ENCODE results near the gene SLIT1. TPM values are rescaled to one million over a fixed set of nuclear protein-coding genes. Genes with fewer than 3 reads are reported as not detected.

Gene SLIT1
- total and polyA plus RNA-seq, 2 of the 8 experiments (the other 6 are each of a cell fraction or from before 2014, with no cell fraction given), result 0.70 to 0.88 TPM

GRCh38 chr10:97142834-97143233, 42.9 kb downstream of the SLIT1 start:
- no peaks in the 10 kb centered on the region for H3K9me3 ChIP-seq (ENCODE audit: insufficient read depth in 2 of 2, low read depth in 1 of 2, low read length in 1 of 2)

More at GRCh38 chr10:97142834-97143233, 42.9 kb downstream of the SLIT1 start:
- Histone ChIP-seq H3K56ac (replicated peaks; ENCODE audit: insufficient read length, low read depth, low read length) (no peak overlapping the region), H3K27ac (ENCODE audit: low read depth, low read length) (no peak overlapping the region), H4K5ac (ENCODE audit: insufficient read length, low read depth, low read length) (no peak overlapping the region), H3K4me2 (ENCODE audit: insufficient read depth in 1 of 2, low read depth in 2 of 2, low read length in 2 of 2) (no peak overlapping the region), H3K23ac (ENCODE audit: insufficient read length) (no peak overlapping the region), H2AK5ac (ENCODE audit: low read depth, low read length) (no peak overlapping the region), H3K9ac (replicated peaks in 1 of 4; ENCODE audit: extremely low read depth in 1 of 4, low read depth in 3 of 4, low read length in 3 of 4) (no peak overlapping the region), H3K4ac (replicated peaks; ENCODE audit: insufficient read length, low read depth, low read length) (no peak overlapping the region), H2BK15ac (ENCODE audit: low read length) (no peak overlapping the region), H2BK20ac (ENCODE audit: low read length) (no peak overlapping the region), H2BK120ac (replicated peaks; ENCODE audit: low read depth, low read length) (no peak overlapping the region), H4K91ac (replicated peaks; ENCODE audit: insufficient read length, low read length) (no peak overlapping the region), H3K79me2 (ENCODE audit: control insufficient read depth in 1 of 2, insufficient read depth in 2 of 2, low read length in 2 of 2) (no peaks in the 10 kb centered on the region), H4K8ac (ENCODE audit: extremely low read depth, insufficient read depth, low read length) (no peak overlapping the region), H3K27me3 (replicated peaks in 1 of 4; ENCODE audit: control insufficient read depth in 3 of 4, extremely low read depth in 1 of 4, insufficient read depth in 3 of 4, low read length in 3 of 4) (peaks cover 0 to 5% (median 2%) of the 10 kb centered on the region in 4 experiments; a peak in 3 of 7 replicates), H3K14ac (ENCODE audit: insufficient read length) (no peak overlapping the region), H4K20me1 (replicated peaks in 1 of 2; ENCODE audit: control insufficient read depth in 1 of 2, insufficient read depth in 2 of 2, low read length in 2 of 2) (no peaks in the 10 kb centered on the region), H2BK12ac (ENCODE audit: low read depth, low read length) (no peak overlapping the region), H3K18ac (ENCODE audit: extremely low read depth, low read length) (no peak overlapping the region), H3K4me3 (ENCODE audit: extremely low read depth in 1 of 4, insufficient read depth in 2 of 4, low read depth in 3 of 4, low read length in 4 of 4) (no peak overlapping the region), H3K79me1 (ENCODE audit: low read depth, low read length) (no peaks in the 10 kb centered on the region), H3K36me3 (ENCODE audit: control insufficient read depth in 2 of 4, insufficient read depth in 4 of 4, low read length in 3 of 4) (no peaks in the 10 kb centered on the region), H3K23me2 (ENCODE audit: low read depth, low read length) (no peaks in the 10 kb centered on the region), H3K4me1 (replicated peaks in 1 of 4; ENCODE audit: control insufficient read depth in 3 of 4, insufficient read depth in 4 of 4, low read length in 3 of 4) (peaks cover 6 to 15% (median 14%) of the 10 kb centered on the region in 4 experiments), H2BK5ac (ENCODE audit: low read depth, low read length) (no peak overlapping the region), H2AFZ (ENCODE audit: low read length) (no peak overlapping the region)
- DNase-seq (ENCODE audit: low read depth in 1 of 2, low spot score in 2 of 2) (no peak), FAIRE-seq (no peak)
- 88% methylated on average over 2 of the region's 2 CpGs; no CpG with 5 or more reads in 1 of the 2 experiments for WGBS, 2 experiments (ENCODE audit: extremely low coverage in 1 of 2, insufficient coverage in 1 of 2, insufficient read length in 1 of 2, insufficient replicate concordance in 2 of 2, low coverage in 1 of 2, low lambda C conversion rate in 2 of 2, missing lambda C conversion rate in 1 of 2)
- TF ChIP-seq ATF2 (IDR thresholded peaks at IDR 0.05; ENCODE audit: low read length), result no peak
- no peak for TF ChIP-seq KDM1A (IDR thresholded peaks at IDR 0.05; ENCODE audit: borderline replicate concordance, low read length)
- no peak for TF ChIP-seq MAFK (IDR thresholded peaks at IDR 0.05; ENCODE audit: low read depth, low read length)
- no peak for TF ChIP-seq TCF12 (IDR thresholded peaks at IDR 0.05; ENCODE audit: low read depth, low read length)
- POLR2A ChIA-PET (ENCODE audit: partially characterized antibody), result no interaction called here
- CTCF ChIA-PET (ENCODE audit: partially characterized antibody), result interaction anchor here (0.8 to 1.2 kb wide), 2 partner anchors 8 to 54 kb away, joined by 3 read pairs; no protein-coding TSS in a partner anchor

Measured in H1 (cell line).